Ascending aorta (tissue), 2 donors: ENCODE measurements around the gene NECTIN1. TPM values are rescaled to one million over a fixed set of nuclear protein-coding genes. Genes with fewer than 3 reads are reported as not detected.

Experiments
- DNase-seq, 2 donors: peaks; one replicate each; pipeline ENCODE4 v3.0.0-alpha.2; 2019; ENCODE audit warnings: low spot score in 2 of 2
- H3K27ac ChIP-seq, 2 donors: fragments of 200-600 bp; sonication (generic); one replicate each; pipeline ENCODE4 v1.5.1; 2016 to 2017; ENCODE audit warnings: mild to moderate bottlenecking in 1 of 2
- H3K27me3 ChIP-seq: fragments of 200-600 bp; sonication (generic); one replicate; pipeline ENCODE4 v1.5.1; 2017
- H3K36me3 ChIP-seq, 2 donors: fragments of 200-600 bp; sonication (generic); one replicate each; pipeline ENCODE4 v1.5.1; 2016
- H3K4me1 ChIP-seq, 2 donors: fragments of 200-600 bp; sonication (generic); one replicate each; pipeline ENCODE4 v1.5.1; 2016 to 2017; ENCODE audit warnings: mild to moderate bottlenecking in 1 of 2
- H3K4me3 ChIP-seq, 2 donors: fragments of 200-600 bp; sonication (generic); one replicate each; pipeline ENCODE4 v1.5.1; 2016 to 2017; ENCODE audit warnings: mild to moderate bottlenecking in 1 of 2
- H3K9me3 ChIP-seq, 2 donors: fragments of 200-600 bp; sonication (generic); one replicate each; pipeline ENCODE4 v1.5.1; 2016
- intact Hi-C: fragments of 100-400 bp; cut with DNase I; formaldehyde crosslinking; loops from one replicate; pipeline ENCODE4 v1.15.1; 2023
- total RNA-seq: library from RNA; depleted of rRNA; stranded (reverse); fragments of >200 nt; gene quantifications from one replicate; pipeline ENCODE4 v1.1.0, GENCODE V29; 2016
- TF ChIP-seq, protein P1 (sequence below), 3 experiments: fragments of 200-600 bp in 2 of 3; fragments of 450-650 bp in 1 of 3; sonication (generic) in 2 of 3; IDR thresholded peaks; one replicate each; pipeline ENCODE4 v1.5.1; 2016 to 2019; ENCODE audit warnings: antibody characterized with exemption in 3 of 3, mild to moderate bottlenecking in 1 of 3, moderate library complexity in 1 of 3

Gene NECTIN1
- total RNA-seq, 1 donor from 2014 or later = 1.6 TPM

DNA sequence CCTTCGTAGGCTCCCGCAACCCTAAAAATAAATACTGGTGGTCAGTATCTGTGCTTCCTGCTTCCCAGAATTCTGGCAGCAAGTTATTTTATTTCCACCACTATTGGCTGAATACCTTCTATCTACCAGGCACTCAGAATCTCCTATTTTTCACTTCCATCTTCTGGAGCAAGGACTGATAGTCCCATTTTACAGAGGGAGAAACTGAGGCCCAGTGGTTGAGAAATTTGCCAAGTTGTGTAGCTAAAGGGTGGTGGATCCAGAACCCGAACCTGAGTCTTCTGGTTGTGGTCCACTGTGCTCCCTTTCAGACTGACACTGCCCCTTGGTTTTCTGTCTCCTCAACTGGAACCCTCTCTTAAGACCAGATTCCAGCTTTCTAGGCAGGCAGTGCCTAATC, 31.6 kb downstream of the NECTIN1 start:
- intact Hi-C loops = no loop called here
- no peaks in the 10 kb centered on the region for H3K36me3 ChIP-seq
- H3K4me1 ChIP-seq = no peaks in the 10 kb centered on the region
- no peaks in the 10 kb centered on the region for H3K9me3 ChIP-seq
- TF ChIP-seq, protein P1, sequence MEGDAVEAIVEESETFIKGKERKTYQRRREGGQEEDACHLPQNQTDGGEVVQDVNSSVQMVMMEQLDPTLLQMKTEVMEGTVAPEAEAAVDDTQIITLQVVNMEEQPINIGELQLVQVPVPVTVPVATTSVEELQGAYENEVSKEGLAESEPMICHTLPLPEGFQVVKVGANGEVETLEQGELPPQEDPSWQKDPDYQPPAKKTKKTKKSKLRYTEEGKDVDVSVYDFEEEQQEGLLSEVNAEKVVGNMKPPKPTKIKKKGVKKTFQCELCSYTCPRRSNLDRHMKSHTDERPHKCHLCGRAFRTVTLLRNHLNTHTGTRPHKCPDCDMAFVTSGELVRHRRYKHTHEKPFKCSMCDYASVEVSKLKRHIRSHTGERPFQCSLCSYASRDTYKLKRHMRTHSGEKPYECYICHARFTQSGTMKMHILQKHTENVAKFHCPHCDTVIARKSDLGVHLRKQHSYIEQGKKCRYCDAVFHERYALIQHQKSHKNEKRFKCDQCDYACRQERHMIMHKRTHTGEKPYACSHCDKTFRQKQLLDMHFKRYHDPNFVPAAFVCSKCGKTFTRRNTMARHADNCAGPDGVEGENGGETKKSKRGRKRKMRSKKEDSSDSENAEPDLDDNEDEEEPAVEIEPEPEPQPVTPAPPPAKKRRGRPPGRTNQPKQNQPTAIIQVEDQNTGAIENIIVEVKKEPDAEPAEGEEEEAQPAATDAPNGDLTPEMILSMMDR (IDR thresholded peaks at IDR 0.05) = no peak
- DNase-seq = no peak
- no peak overlapping the region for H3K27ac ChIP-seq
- H3K4me3 ChIP-seq = no peak overlapping the region
- H3K27me3 ChIP-seq = no peaks in the 10 kb centered on the region

DNA sequence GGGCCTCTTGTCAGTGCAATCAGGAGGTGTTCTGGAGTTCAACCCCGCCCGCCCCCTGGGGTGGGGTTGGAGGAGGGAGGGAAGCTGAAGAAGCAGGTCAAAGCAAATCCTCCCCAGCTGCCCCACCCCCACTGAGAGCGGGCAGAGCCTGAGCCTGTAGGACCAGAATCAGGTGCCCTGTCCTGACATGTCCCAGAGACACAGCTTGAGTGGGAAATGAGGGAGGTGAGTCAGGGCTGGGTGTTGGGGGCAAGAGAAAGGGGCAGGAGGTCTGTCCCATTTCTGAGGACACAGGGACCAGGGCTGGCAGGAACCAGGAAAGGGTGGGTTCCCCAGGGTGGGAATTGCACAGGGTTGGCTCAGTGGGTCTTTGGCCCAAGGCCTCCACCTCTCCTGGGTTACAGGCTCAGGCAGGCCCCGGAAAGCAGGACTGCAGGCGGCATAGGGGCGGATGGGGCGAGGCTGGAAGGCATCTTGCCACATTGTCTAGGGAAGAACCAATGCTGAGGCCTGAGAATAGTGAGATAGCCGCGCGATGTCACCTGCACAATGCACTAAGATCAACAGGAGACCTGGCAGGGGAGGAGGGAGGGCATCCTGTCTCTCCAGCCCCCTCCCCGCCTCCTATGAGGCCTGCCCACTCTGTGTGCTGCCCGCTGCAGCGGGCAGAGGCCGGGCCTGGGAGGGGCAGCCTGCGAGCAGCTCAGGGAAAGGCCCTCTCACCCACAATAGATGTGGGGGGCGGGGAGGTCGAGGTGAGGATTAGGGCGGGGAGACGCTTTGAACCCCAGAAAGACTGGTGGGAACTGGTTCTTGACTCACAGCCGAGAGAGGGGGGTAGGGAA, 32.4 kb downstream of the NECTIN1 start:
- Histone ChIP-seq H3K27me3 (no peaks in the 10 kb centered on the region), H3K4me3 (no peak overlapping the region), H3K4me1 (no peaks in the 10 kb centered on the region), H3K9me3 (no peaks in the 10 kb centered on the region), H3K36me3 (no peaks in the 10 kb centered on the region), H3K27ac (no peak overlapping the region)
- TF ChIP-seq, protein P1 (IDR thresholded peaks at IDR 0.05) = no peak
- intact Hi-C loops = no loop called here
- no peak for DNase-seq

DNA sequence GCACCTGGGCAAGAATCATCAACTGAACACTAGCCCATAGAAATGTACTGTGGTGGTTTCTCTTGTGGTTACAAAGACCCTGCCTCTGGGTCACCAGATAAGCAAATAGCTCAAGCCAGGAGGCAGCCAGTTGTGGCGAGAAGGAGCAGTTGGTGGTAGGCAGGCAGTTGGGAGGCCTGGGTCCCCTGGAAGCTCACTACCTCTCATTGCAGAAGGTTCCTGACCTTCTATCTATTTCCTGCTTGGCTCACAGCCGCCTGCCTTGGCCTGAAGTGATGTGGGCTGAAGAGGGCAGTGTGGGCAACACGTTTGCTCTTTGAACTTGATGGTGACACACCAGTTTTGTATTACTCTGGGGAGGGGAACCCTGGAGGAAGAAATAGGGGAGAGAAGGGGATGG, 34.7 kb downstream of the NECTIN1 start:
- intact Hi-C loops = no loop called here

DNA sequence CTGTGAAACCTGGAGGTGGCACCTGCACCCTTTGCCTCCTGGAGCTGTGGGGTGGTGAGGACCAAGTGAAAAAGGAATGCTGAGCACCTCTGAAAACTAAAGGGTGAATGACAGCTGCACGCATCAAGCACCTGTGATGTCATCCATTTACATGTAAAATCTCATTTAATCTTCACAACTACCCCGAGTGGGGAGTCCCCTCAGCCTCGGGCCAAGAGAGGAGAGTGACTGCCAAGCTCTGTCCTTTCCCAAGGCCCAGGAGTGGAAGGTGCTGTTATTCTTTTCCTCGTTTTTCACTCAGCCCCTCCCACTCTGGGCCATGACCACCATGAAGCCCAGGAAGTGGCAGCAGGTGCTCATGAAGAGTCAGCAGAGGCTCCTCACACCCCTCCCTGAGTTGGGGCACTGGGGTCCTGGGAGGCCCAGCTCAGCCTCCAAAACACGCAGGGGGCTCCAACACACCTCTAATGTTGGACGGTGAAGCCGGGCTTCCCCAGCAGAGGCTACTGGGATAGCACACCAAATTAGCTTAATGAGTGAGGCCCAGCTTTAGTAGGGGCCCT, 35.7 kb downstream of the NECTIN1 start:
- no peaks in the 10 kb centered on the region for H3K9me3 ChIP-seq
- H3K27ac ChIP-seq = no peak overlapping the region
- no peaks in the 10 kb centered on the region for H3K4me1 ChIP-seq
- H3K27me3 ChIP-seq = no peaks in the 10 kb centered on the region
- DNase-seq = no peak
- TF ChIP-seq, protein P1 (IDR thresholded peaks at IDR 0.05) = no peak
- intact Hi-C loops = no loop called here
- no peaks in the 10 kb centered on the region for H3K36me3 ChIP-seq
- no peak overlapping the region for H3K4me3 ChIP-seq

More for the DNA sequence above, 34.7 kb downstream of the NECTIN1 start:
- DNase-seq = no peak
- TF ChIP-seq, protein P1 (IDR thresholded peaks at IDR 0.05) = no peak
- Histone ChIP-seq H3K36me3 (no peaks in the 10 kb centered on the region), H3K9me3 (no peaks in the 10 kb centered on the region), H3K27ac (no peak overlapping the region), H3K4me3 (no peak overlapping the region), H3K4me1 (no peaks in the 10 kb centered on the region), H3K27me3 (no peaks in the 10 kb centered on the region)

DNA sequence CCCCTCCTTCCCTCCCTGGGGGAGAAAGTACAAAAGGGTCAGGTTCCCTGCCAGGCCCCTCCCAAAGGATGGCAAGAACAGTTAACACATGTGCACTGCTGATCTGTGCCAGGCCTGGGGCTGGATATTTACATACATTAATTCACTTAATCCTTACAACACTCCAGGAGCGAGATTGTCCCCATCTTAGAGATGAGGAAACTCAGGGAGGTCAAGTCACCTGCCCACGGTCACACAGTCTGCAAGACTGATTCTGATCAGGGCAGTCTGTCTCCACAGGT, 36.5 kb downstream of the NECTIN1 start:
- TF ChIP-seq, protein P1 (IDR thresholded peaks at IDR 0.05) = no peak

More for the DNA sequence above, 36.5 kb downstream of the NECTIN1 start:
- intact Hi-C loops = no loop called here
- H3K36me3 ChIP-seq = no peaks in the 10 kb centered on the region
- H3K9me3 ChIP-seq = no peaks in the 10 kb centered on the region
- DNase-seq = no peak
- no peak overlapping the region for H3K27ac ChIP-seq
- H3K4me1 ChIP-seq = no peaks in the 10 kb centered on the region
- H3K4me3 ChIP-seq = no peak overlapping the region
- no peaks in the 10 kb centered on the region for H3K27me3 ChIP-seq
